PC-9 (cell line): ENCODE results near the gene TELO2. TPM values are rescaled to one million over a fixed set of nuclear protein-coding genes. Genes with fewer than 3 reads are reported as not detected.
A peak's percentile ranks its signal among the peaks of the same experiment; 100 is the strongest.

Experiments
- BruUV-seq: library from RNA; stranded (reverse); fragments of 400-500 nt; replicated peaks from 2 replicates; lab custom pipeline; 2021; lab: Mats Ljungman, UMichigan
- CTCF ChIA-PET: fragments of 300-600 bp; sonication (Branson Sonifier 250); formaldehyde crosslinking; loops from one replicate; lab custom pipeline; 2022; ENCODE audit warnings: antibody characterized with exemption; lab: Charles Lee
- POLR2A ChIA-PET: fragments of 300-600 bp; sonication (Branson Sonifier 250); formaldehyde crosslinking; loops from one replicate; lab custom pipeline; 2022; ENCODE audit warnings: antibody characterized with exemption; ENCODE audit not compliant: unreplicated experiment; lab: Charles Lee
- DNase-seq, 2 experiments: peaks; one replicate each; pipeline versions ENCODE4 v3.0.0 to v3.0.0-alpha.2; 2015 to 2022; ENCODE audit warnings: mixed read lengths in 1 of 2
- H2AFZ ChIP-seq: fragments of 200-600 bp; sonication (generic); 2 replicates; pipeline ENCODE4 v1.8.1; 2017; ENCODE audit warnings: antibody characterized with exemption
- H3F3A ChIP-seq: fragments of 200-600 bp; sonication (generic); 2 replicates; pipeline ENCODE4 v1.8.1; 2017; ENCODE audit warnings: antibody characterized with exemption, mild to moderate bottlenecking, low read depth; ENCODE audit not compliant: insufficient read depth
- H3K27ac ChIP-seq: fragments of 200-600 bp; sonication (generic); 2 replicates; pipeline ENCODE4 v1.6.1; 2016; ENCODE audit warnings: mixed run types
- H3K27me3 ChIP-seq: fragments of 200-600 bp; sonication (generic); 2 replicates; pipeline ENCODE4 v1.6.1; 2016; ENCODE audit warnings: low read depth, mixed run types; ENCODE audit not compliant: insufficient read depth
- H3K36me3 ChIP-seq: fragments of 200-600 bp; sonication (generic); 2 replicates; pipeline ENCODE4 v1.6.1; 2016; ENCODE audit warnings: low read depth, mixed run types
- H3K4me1 ChIP-seq: fragments of 200-600 bp; sonication (generic); replicated peaks from 2 replicates; pipeline ENCODE4 v1.6.1; 2016; ENCODE audit warnings: mixed run types; ENCODE audit not compliant: insufficient read depth
- H3K4me2 ChIP-seq: fragments of 200-600 bp; sonication (generic); 2 replicates; pipeline ENCODE4 v1.6.1; 2017; ENCODE audit warnings: mixed run types
- H3K4me3 ChIP-seq: fragments of 200-600 bp; sonication (generic); 2 replicates; pipeline ENCODE4 v1.6.1; 2016; ENCODE audit warnings: mixed run types
- H3K79me2 ChIP-seq: fragments of 200-600 bp; sonication (generic); 2 replicates; pipeline ENCODE4 v1.6.1; 2017; ENCODE audit warnings: low read depth, mixed run types
- H3K9me2 ChIP-seq: fragments of 200-600 bp; sonication (generic); 2 replicates; pipeline ENCODE4 v1.8.1; 2017; ENCODE audit warnings: mild to moderate bottlenecking; ENCODE audit not compliant: insufficient read depth
- H3K9me3 ChIP-seq: fragments of 200-600 bp; sonication (generic); 2 replicates; pipeline ENCODE4 v1.8.1; 2016; ENCODE audit warnings: low read depth; ENCODE audit not compliant: insufficient read depth
- H4K20me1 ChIP-seq: fragments of 200-600 bp; sonication (generic); 2 replicates; pipeline ENCODE4 v1.8.1; 2017; ENCODE audit not compliant: insufficient read depth
- CTCF ChIP-seq: fragments of 200-600 bp; sonication (generic); conservative IDR thresholded peaks from 2 replicates; pipeline ENCODE4 v1.6.1; 2017; ENCODE audit warnings: mixed run types, antibody characterized with exemption, mild to moderate bottlenecking, moderate library complexity
- EZH2 ChIP-seq: fragments of 200-600 bp; sonication (generic); IDR thresholded peaks from 2 replicates; pipeline ENCODE4 v1.8.0; 2017; ENCODE audit warnings: antibody characterized with exemption, low read depth
- intact Hi-C: fragments of 100-400 bp; cut with micrococcal nuclease; formaldehyde crosslinking; loops from one replicate; pipeline ENCODE4 v1.10.0; 2022; ENCODE audit not compliant: unreplicated experiment
- total RNA-seq: library from RNA; stranded (reverse); gene quantifications from 2 replicates; pipeline ENCODE4 v1.2.3, GENCODE V29; 2021

Gene TELO2
- total RNA-seq, 1 experiment from 2014 or later, result 56.0 TPM

GRCh38 chr16:1489077-1489476 lies 4.1 kb upstream of the TELO2 start:
- no peak for DNase-seq
- Histone ChIP-seq H3K79me2 (peaks cover 5% of the 10 kb centered on the region; the same call in 1 of the 2 replicates), H3F3A (peaks cover 8% of the 10 kb centered on the region; the same call in 1 of the 2 replicates), H3K9me3 (no peaks in the 10 kb centered on the region), H4K20me1 (no peaks in the 10 kb centered on the region), H3K36me3 (no peaks in the 10 kb centered on the region), H3K27ac (no peak overlapping the region), H3K4me1 (peaks cover 10% of the 10 kb centered on the region; the same call in 1 of the 2 replicates), H3K9me2 (no peaks in the 10 kb centered on the region), H2AFZ (no peak overlapping the region), H3K4me2 (no peak overlapping the region), H3K4me3 (no peak overlapping the region), H3K27me3 (no peaks in the 10 kb centered on the region)
- POLR2A ChIA-PET, result no interaction called here
- CTCF ChIA-PET, result no interaction called here
- BruUV-seq, result no TSS peak
- TF ChIP-seq CTCF (no peak), EZH2 (no peak)
- intact Hi-C loops, result no loop called here

- Histone ChIP-seq H3K4me3 (no peak overlapping the region), H3K9me2 (no peaks in the 10 kb centered on the region), H3K27ac (no peak overlapping the region), H3K9me3 (no peaks in the 10 kb centered on the region), H3F3A (peaks cover 8% of the 10 kb centered on the region; the same call in 1 of the 2 replicates), H4K20me1 (peaks cover 5% of the 10 kb centered on the region; the same call in 1 of the 2 replicates), H3K27me3 (no peaks in the 10 kb centered on the region), H3K36me3 (no peaks in the 10 kb centered on the region), H3K79me2 (peaks cover 19% of the 10 kb centered on the region), H3K4me2 (no peak overlapping the region), H3K4me1 (peaks cover 18% of the 10 kb centered on the region; the same call in 1 of the 2 replicates), H2AFZ (no peak overlapping the region)
- DNase-seq, result no peak
- CTCF ChIA-PET, result interaction anchor here (0.6 kb wide), 1 partner anchor 170 kb away, joined by 5 read pairs; no protein-coding TSS in a partner anchor
- BruUV-seq, result no TSS peak
- POLR2A ChIA-PET, result interaction anchor here (0.5 kb wide), 1 partner anchor 855 kb away, joined by 7 read pairs; no protein-coding TSS in a partner anchor
- intact Hi-C loops, result loop anchor here (5.0 kb wide), 2 partner anchors 69 to 121 kb away; partner anchors contain the start of genes CRAMP1, IFT140 and UQCC4
- TF ChIP-seq CTCF, result no peak
- TF ChIP-seq EZH2, result no peak
These were observed 1.8 kb upstream of the TELO2 start for GRCh38 chr16:1491327-1491726.

GRCh38 chr16:1492082-1492922 lies 858 bp upstream of the TELO2 start:
- no peaks in the 10 kb centered on the region for H3K36me3 ChIP-seq
- BruUV-seq, result TSS peak; percentile 97
- ChIA-PET POLR2A (interaction anchor here (0.6 to 0.9 kb wide), 5 partner anchors 23 to 235 kb away, joined by 3 to 5 read pairs (median 4); partner anchors contain the start of genes IFT140 and UNKL), CTCF (no interaction called here)
- DNase-seq, result no peak
- H3K4me3 ChIP-seq, result peak overlapping the region; percentile 98
- peaks cover 19% of the 10 kb centered on the region for H3K79me2 ChIP-seq
- H3K27me3 ChIP-seq, result no peaks in the 10 kb centered on the region
- H3K4me1 ChIP-seq, result peaks cover 18% of the 10 kb centered on the region; the same call in 1 of the 2 replicates
- peak overlapping the region; percentile 95 for H3K4me2 ChIP-seq
- H3K27ac ChIP-seq, result peak overlapping the region; percentile 64
- peaks cover 5% of the 10 kb centered on the region; the same call in 1 of the 2 replicates for H4K20me1 ChIP-seq
- intact Hi-C loops, result loop anchor here (5.0 kb wide), 2 partner anchors 70 to 120 kb away; partner anchors contain the start of genes CRAMP1, IFT140 and UQCC4
- H2AFZ ChIP-seq, result peak overlapping the region; percentile 96
- H3K9me3 ChIP-seq, result no peaks in the 10 kb centered on the region
- no peaks in the 10 kb centered on the region for H3K9me2 ChIP-seq
- H3F3A ChIP-seq, result peaks cover 8% of the 10 kb centered on the region; the same call in 1 of the 2 replicates
- TF ChIP-seq EZH2 (no peak), CTCF (no peak)
